ENCODE data around the gene ARFGAP2.

ARFGAP2 gene

GRCh38 chr11:47177229-47177845 lies 658 bp upstream of the ARFGAP2 start:
- peak overlapping the region; percentile 80 to 99 (median 97) for H3K27ac ChIP-seq
- peak overlapping the region; percentile 69 to 100 (median 96) for H3K4me3 ChIP-seq

GRCh38 chr11:47175746-47176327 lies 842 bp downstream of the ARFGAP2 start:
- Histone ChIP-seq H3K4me3 (peak overlapping the region; percentile 69 to 100 (median 96)), H3K27ac (peak overlapping the region; percentile 63 to 99 (median 97))

DNA sequence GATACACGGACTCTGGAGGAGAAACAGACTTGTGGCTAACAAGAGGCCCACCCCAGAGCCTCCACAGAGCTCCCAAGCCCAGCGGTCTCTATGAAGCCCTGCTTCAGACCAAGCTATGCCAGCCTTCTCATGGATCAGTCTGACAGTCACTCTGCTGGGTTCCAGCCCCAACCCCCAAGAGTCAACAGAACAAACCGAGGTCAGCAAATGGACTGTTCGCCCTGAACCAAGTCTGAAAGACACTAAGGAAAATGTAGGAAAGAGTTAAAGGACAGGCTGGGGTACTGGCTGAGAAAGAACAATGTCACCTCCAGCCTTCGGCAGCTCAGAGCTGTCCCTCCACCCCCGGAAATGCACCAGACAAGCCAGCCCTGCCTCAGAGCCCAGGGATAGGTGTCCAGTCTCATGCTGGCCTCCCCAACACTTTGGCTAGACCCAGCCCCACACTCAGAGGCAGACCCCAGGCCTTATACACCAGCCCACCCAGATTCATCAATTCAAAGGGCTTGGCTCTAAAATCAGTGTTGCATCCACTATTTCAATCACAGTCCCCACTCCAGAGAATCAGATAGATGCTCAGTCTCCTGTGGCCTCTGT lies 3.8 kb downstream of the ARFGAP2 start:
- H3K27ac ChIP-seq = no peak overlapping the region
- no peak overlapping the region for H3K4me3 ChIP-seq

DNA sequence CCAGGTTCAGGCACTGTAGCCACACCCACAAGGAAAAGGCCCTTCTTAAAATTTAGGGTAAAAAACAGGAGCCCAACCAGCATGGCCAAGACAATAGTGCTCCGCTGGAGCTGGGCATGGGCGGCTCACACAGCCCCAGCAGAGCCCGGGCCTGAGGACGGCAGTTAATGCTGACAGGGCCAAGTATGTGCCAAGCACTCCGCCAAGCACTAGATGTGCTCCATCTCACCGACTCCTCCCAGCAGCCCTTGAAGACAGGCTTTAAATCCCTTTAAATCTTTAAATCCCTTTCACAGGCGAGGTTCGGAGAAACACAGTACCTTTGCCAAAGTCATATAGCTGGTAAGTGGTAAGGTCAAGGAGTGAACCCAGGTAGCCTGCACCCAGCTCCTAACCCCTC lies 4.8 kb downstream of the ARFGAP2 start:
- H3K4me3 ChIP-seq = no peak overlapping the region
- H3K27ac ChIP-seq = no peak overlapping the region

DNA sequence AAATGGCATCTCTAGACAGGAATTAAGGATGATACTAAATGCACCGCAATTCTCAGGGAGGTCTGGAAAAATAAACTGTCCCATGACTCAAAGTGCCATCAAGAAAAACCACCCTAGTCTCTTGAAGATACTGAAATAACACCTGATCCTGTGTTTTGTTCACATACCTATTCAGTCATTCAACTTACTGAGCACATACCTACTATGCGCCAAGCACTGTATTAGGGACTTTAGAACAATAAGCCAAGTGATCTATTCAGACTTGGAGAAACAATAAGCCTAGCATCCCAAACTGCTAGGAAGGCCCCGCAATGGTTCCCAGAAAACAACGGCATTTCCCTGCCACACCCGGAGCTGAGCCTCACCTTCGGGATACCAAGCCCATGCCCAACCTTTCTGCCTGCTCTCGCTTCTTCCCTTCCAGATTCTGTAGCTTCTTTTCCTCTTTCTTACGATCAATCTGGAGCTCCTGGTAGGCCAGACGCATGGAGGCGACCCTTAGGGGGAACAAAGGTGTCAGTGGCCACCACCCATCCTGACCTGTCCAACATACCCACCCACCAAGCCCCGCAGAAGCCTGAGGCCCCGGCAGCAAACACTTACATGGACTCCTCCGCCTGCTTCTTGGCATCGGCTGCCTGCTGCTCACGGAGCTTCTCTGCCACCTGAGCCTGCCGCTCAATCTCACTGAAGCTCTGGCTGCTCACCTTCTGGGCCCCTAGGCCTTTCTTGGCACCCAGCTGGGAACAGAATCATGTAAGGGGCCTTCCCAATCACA lies 5.4 kb downstream of the ARFGAP2 start:
- no peak overlapping the region for H3K4me3 ChIP-seq
- H3K27ac ChIP-seq = no peak overlapping the region

- no peak overlapping the region for H3K27ac ChIP-seq
- H3K4me3 ChIP-seq = no peak overlapping the region
These were observed 10.3 kb downstream of the ARFGAP2 start for GRCh38 chr11:47166368-47166767.

DNA sequence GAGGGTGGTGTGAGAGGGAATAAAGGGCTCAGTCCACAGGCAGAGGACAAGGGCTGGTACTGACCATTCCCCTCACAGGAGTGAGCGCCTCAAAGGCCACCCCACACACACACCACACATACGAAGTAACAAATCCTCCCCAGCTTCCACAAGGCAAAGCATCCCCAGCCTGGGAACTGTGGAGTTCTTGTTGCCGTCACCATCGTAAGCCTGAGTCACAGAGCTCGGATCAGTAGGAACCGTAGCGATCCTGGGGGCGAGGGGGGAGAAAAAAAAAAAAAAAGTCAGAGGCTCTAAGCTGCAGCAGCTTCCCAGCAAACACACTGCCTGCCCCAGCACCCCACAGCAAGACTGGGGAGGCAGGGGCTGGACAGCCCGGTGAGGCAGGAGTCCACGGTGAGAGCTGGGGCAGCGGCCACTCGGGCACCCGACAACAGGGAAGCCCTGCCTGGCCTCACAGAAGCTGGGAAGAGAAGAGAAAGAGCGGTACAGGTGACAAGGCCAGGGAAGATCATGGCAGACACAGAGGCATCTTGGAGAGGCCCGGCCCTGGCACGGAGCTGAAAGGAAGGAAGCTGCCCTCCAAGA lies 11.3 kb downstream of the ARFGAP2 start:
- H3K4me3 ChIP-seq = no peak overlapping the region
- no peak overlapping the region for H3K27ac ChIP-seq

GRCh38 chr11:47164321-47164720 lies 12.4 kb downstream of the ARFGAP2 start:
- Histone ChIP-seq H3K4me3 (no peak overlapping the region), H3K27ac (no peak overlapping the region)

GRCh38 chr11:47163898-47164297 lies 12.8 kb downstream of the ARFGAP2 start:
- no peak overlapping the region for H3K27ac ChIP-seq

GRCh38 chr11:47163193-47163592 lies 13.5 kb downstream of the ARFGAP2 start:
- Histone ChIP-seq H3K4me3 (no peak overlapping the region), H3K27ac (no peak overlapping the region)

More at GRCh38 chr11:47163898-47164297, 12.8 kb downstream of the ARFGAP2 start:
- H3K4me3 ChIP-seq = no peak overlapping the region

GRCh38 chr11:47162426-47162825 lies 14.3 kb downstream of the ARFGAP2 start:
- Histone ChIP-seq H3K27ac (no peak overlapping the region), H3K4me3 (no peak overlapping the region)

- Histone ChIP-seq H3K4me3 (no peak overlapping the region), H3K27ac (no peak overlapping the region)
These were observed 14.8 kb downstream of the ARFGAP2 start for GRCh38 chr11:47161890-47162289.

DNA sequence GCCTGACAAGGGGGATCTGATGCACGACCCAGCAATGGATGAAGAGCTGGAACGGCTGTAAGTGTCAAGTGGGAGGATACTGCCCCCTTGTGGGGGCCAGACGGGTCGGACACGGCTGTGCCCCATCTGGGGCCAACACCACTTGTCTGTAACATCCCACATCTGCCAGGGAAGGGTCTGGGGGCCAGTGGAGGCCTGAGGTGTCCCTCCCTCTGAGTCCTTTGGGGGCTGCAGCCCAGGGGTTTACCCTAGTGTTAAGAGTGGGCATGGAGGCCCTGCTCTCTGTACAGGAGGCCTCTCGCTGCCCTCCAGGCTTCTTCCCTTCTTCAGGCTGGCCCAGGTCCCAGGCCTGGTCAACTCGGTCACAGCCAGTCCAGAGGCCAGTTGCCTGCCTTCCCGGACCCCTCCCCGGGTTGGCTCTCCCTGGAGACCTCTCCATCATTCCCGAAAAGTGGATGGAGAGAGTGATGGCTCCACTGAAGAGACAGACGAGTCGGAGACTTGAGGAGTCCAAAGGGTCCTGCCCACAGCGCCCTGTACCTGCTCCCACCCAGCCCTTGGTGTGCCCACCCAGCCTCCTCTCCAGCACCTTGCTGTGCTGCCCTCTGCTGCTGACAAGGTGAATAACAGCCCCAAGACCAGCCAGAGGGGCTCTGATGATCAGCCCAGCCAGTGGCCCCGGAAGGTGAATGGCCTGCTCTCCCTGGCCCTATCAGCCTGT lies 15.4 kb downstream of the ARFGAP2 start:
- Histone ChIP-seq H3K4me3 (no peak overlapping the region), H3K27ac (no peak overlapping the region)

GRCh38 chr11:47160753-47161133 lies 15.9 kb downstream of the ARFGAP2 start:
- Histone ChIP-seq H3K27ac (no peak overlapping the region), H3K4me3 (no peak overlapping the region)

- Histone ChIP-seq H3K27ac (no peak overlapping the region), H3K4me3 (no peak overlapping the region)
These were observed 18.4 kb downstream of the ARFGAP2 start for GRCh38 chr11:47158242-47158641.

DNA sequence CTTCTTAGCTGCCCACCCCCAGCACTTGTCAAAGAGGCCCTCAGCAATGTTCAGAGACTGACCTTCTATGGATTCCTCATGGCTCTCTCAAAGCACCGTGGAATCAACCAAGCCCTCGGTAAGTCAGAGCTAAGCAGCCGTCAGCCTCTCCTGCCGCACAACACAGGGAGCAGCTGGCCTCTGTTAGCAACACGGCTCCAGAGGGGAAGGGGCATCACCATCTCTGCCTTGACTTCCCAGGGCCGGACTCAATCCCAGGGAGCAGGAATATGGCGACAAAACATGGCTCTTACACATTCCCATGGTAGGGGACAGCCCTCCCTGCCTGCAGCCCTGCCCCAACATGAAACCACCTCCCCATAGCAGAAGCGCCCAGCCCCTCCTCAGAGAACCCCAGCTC lies 18.9 kb downstream of the ARFGAP2 start:
- no peak overlapping the region for H3K4me3 ChIP-seq
- H3K27ac ChIP-seq = no peak overlapping the region

DNA sequence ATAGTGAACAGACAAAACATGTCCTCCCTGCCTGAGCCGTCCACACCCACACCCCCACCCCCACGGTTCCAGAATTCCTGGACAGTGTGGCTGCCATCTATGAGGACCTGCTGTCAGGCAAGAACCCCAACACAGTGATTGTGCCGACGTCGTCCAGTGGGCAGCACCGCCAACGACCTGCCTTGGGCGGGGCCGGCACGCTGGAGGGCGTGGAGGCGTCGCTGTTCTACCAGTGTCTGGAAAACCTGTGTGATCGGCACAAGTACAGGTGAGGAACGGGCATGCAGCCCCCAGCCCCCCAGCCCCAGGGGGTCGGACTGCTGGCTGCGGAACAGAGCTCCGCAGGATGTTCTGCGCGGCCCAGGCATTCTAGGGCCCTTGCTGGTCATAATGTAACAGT lies 19.7 kb downstream of the ARFGAP2 start:
- no peak overlapping the region for H3K4me3 ChIP-seq
- H3K27ac ChIP-seq = peak overlapping the region in 2 of 21 experiments; percentile 7

- Histone ChIP-seq H3K27ac (peak overlapping the region in 6 of 21 experiments; percentile 7 to 67 (median 31)), H3K4me3 (no peak overlapping the region)
These were observed 20.3 kb downstream of the ARFGAP2 start for GRCh38 chr11:47156333-47156732.

- Histone ChIP-seq H3K4me3 (no peak overlapping the region), H3K27ac (peak overlapping the region in 5 of 21 experiments; percentile 18 to 67 (median 40))
These were observed 20.8 kb downstream of the ARFGAP2 start for GRCh38 chr11:47155879-47156278.

All from skin epidermis (tissue), 12 donors.